ENCODE data around the gene CT83. TPM values are rescaled to one million over a fixed set of nuclear protein-coding genes. Genes with fewer than 3 reads are reported as not detected.

Gene CT83
- total RNA-seq = not detected in 2 replicates

- no peak for DNase-seq (ENCODE audit: low read depth, low spot score)
These were observed at the start of gene CT83 for GRCh38 chrX:116462822-116463221. CT83 (minus strand) TSS chrX:116462976; CDS start chrX:116462856, 120 bp downstream.

- no peak for DNase-seq (ENCODE audit: low read depth, low spot score)
These were observed 37.0 kb upstream of the CT83 start for GRCh38 chrX:116499780-116500179.

GRCh38 chrX:116493271-116493670 lies 30.5 kb upstream of the CT83 start:
- DNase-seq (ENCODE audit: low read depth, low spot score) = no peak

- no peak for DNase-seq (ENCODE audit: low read depth, low spot score)
These were observed 27.3 kb upstream of the CT83 start for GRCh38 chrX:116490104-116490503.

GRCh38 chrX:116480059-116480458 lies 17.3 kb upstream of the CT83 start:
- DNase-seq (ENCODE audit: low read depth, low spot score) = no peak

DNA sequence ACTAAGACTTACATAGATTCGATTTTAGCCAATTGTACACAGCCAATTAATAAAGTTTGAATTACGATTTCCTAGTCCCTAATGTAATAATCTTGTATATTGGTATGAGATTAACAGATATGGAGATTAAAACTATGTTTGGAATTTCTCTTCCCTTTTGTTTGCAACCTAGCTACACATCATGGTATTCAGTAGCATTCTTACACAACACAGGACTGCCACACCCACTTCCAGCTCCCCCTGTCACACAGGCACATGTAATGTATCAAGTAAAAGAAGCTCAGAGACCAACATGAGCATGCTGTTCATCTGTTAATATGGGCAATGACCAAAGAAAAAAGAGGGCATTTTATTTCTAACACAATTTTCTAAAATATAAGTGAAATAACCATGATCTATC lies 13.6 kb downstream of the CT83 start:
- no peak for DNase-seq (ENCODE audit: low read depth, low spot score)

GRCh38 chrX:116436358-116436816 lies 26.4 kb downstream of the CT83 start, which contains the start of gene SLC6A14:
SLC6A14 (plus strand) TSS chrX:116436606; CDS start chrX:116436710, 104 bp downstream.
- no peak for DNase-seq (ENCODE audit: low read depth, low spot score)

GRCh38 chrX:116435597-116435996 lies 27.2 kb downstream of the CT83 start:
- DNase-seq (ENCODE audit: low read depth, low spot score) = no peak

GRCh38 chrX:116427978-116428377 lies 34.8 kb downstream of the CT83 start:
- no peak for DNase-seq (ENCODE audit: low read depth, low spot score)

- no peak for DNase-seq (ENCODE audit: low read depth, low spot score)
These were observed 44.8 kb downstream of the CT83 start for GRCh38 chrX:116417968-116418367.

DNA sequence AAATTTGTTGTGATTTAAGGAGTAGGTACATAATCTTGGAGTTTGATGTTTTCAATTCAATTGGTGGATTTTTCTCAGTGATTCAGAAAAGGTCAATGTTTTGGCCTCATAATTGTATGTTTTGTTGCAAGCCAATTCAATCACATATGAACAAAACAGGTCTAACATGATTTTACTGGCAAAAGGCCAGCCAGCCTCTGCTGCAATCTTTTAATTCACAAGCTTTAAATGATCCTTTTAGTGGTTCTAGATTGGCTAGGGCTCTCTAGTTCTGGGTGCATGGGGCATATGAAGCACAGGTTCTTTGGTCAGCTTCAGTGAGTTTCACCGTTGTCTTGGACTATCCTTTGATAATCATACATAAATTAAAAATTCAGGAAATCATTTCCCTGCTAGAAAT lies 45.6 kb downstream of the CT83 start:
- no peak for DNase-seq (ENCODE audit: low read depth, low spot score)

DNA sequence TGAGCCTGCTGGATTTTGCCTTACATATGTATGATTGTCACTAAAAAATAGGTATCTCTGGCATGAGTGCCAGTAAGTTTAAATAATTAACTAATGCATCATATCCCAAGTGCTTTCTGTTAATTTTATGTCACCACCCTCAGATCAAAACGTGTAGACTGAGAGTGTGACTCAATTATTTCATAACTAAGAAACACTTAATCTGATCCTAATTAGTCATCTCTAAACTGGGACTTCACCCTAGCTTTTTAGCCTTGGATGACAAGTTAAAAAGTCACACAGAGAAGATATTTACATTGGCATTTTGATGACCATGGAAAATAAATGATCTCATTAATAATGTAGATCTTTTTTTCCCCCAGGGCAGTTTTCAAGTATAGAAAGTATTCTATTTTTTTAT lies 49.5 kb downstream of the CT83 start:
- no peak for DNase-seq (ENCODE audit: low read depth, low spot score)

Other genes with a start within 250 kb of the CT83 start
- gene SLC6A14, start 26.4 kb downstream of the CT83 start, total RNA-seq = not detected in 2 replicates

All from pulmonary artery endothelial cell (primary cell).